CD4-positive, alpha-beta T cell treated with Interleukin-2 at 100 ng/mL for 4 hours (primary cell): Measurements from ENCODE around the gene PLCH2.

ENCODE experiments used
- DNase-seq: peaks from one replicate; pipeline ENCODE4 v3.0.0-alpha.2; 2020; ENCODE audit warnings: low spot score

PLCH2 gene

DNA sequence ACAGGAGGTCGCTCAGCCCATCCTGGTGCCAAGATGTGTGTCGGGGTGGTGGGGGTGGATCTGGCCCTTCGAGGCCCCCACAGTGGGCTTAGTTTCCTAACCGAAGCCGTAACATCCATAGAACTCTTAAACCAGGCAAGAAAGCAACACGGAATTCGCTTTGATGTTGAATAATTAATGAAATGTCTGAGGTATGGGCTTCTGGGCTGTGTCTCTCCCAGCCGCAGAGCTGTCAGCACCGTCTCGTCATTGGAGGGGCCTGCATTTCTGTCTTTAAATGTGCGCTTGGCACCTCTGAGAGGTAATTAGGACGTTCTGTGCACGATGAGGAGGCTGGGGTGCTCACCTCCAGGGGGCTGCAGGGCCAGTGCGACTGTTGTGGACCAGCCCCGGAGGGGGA, 13.3 kb upstream of the PLCH2 start:
- DNase-seq = no peak

DNA sequence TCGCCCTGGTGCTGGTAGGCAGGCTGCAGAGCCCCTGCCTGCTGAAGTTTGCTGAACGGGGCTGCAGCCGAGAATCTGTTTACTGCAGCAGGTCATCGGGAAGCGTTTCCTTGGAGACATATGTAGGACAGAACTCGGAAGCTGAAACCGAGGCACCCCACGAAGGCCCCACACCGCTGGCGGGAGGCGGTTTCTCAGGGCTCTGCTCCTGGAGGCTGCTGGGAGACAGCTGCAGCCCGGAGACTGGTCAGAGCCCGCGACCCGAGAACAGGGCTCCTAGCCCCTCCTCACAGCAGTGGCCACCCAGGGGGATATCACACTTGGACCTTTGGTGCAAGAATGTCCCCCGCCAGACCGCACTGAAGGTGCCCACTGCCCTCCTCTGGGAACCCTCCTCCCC, 12.7 kb upstream of the PLCH2 start:
- no peak for DNase-seq

DNA sequence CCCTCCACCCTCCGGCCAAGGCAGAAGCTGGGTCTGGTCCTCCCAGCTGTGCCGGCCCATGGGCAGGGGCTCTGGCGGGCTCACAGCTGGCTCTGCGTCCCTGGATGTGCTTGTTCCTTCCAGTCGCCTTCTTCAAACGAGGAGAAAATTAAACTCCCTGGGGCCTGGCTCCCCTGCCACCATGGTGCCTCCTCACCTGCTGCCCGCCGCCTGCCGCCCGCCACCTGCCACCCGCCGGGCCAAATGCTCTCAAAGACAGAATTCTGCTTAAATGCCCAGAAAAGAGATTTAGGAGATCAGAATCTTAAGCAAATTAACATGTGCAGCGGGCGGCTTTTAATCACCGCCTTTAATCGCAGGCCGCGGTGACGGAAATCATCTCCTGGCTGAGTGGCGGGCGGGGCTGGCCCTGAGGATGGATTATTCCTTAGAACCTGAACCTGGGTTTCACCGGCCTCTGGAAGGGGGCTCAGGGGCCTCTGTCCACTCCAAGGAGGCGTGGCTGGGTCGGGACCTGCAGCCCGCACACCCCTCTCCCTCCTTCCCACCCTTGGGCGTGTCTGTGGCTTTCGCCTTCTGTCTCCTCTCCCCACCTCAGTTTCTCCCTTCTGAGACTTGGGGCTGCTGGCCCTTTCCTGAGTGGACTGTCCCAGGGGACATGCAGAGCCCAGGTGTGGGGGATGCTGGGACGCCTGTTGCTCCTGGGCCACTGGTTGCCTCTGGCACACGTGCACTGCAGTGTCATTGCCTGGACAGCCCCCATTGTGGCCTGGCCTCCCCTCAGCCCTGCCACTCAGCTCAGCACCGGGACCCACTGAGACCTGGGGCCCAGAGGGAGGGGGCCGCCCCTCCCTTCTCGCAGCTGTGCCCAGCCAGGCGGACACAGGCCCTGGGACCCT, 10.5 kb upstream of the PLCH2 start:
- DNase-seq = no peak

DNA sequence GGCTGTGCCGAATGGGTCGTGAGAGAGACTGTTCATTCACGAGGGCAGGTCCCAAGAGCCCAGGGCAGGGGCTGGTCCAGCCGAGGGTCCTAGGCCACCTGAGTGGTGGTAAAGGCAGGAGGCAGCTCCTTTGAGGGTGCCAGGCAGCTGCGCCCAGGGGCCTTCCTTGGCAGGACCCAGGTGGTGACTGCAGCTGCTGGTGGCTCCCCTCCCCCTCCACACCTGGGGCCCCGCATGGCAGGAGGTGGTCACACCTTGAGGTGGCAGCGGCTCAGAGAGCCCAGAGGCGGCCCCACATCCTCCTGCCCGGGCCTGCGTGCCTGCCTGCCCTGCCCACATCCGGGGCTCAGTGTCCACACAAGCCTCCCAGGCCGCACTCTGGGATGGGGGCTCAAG, 9.8 kb upstream of the PLCH2 start:
- DNase-seq = no peak

DNA sequence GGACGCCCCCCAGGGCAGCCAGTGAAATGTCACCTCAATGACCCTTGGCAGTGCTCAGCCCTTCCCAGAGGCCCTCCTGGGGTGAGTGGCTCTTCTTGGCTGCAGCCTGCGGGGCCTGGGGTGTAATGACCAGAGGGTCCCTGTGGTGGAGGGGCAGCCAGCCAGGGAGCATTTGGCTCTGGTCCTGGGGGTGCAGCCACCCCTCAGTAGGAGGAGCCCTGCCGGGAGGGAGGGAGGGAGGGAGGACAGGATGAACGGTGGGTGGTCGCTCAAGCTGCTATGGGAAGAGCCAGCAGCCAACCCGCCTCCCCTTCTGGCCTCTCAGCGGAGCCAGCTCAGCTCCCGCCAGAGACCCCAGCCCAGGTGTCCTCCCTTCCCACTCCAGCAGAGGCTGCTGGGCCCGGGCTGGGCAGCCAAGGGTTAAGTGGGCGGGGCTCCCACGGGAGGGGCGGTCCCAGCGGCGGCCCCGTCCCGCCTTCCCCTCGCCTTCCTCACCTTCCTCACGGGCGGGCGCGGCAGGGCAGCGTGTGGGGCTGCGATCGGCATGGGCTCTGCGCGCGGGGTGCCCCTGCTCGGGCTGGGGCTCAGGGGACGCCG, 9.0 kb upstream of the PLCH2 start:
- DNase-seq = peak; percentile 1

DNA sequence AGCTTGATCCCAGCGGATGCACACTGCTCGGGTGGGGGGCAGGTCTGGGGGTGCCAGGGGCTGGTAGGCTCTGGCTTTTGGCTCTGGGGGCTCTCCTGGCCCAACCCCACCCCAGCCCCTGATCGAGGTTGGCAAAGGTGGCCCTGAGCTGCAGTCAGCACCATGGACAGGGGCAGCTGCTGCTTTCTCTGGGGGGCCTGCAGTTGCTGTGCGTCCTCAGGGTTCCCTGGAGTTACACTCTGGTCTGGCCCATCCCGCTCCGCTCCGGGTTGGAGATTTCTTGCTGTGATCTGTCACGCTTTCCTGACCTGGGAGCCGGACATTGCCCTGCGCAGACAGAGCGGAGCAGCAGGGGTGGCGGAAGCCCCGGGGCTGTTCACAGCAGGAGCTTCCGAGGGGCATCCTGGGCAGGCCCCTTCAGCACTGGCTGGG, 8.0 kb upstream of the PLCH2 start:
- DNase-seq = peak; percentile 24

DNA sequence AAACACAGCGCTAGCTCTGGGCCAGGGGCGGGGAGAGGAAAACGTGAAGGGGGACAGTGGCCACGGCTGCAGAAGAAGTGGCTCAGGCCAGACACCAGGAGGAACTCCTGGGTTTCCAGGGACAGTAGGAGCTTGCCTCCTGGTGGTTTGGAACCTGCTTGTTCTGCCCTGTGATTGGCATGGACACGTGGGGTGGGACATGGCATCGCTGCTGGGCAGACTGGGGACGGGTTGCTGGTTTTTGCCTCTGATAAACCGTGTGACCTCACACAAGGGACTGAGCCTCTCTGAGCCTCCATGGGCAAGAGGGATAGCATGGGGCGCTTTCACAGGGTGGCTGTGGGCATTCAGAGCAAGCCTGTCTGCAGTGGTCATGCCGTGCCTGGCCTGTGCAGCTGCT, 7.5 kb upstream of the PLCH2 start:
- DNase-seq = no peak

DNA sequence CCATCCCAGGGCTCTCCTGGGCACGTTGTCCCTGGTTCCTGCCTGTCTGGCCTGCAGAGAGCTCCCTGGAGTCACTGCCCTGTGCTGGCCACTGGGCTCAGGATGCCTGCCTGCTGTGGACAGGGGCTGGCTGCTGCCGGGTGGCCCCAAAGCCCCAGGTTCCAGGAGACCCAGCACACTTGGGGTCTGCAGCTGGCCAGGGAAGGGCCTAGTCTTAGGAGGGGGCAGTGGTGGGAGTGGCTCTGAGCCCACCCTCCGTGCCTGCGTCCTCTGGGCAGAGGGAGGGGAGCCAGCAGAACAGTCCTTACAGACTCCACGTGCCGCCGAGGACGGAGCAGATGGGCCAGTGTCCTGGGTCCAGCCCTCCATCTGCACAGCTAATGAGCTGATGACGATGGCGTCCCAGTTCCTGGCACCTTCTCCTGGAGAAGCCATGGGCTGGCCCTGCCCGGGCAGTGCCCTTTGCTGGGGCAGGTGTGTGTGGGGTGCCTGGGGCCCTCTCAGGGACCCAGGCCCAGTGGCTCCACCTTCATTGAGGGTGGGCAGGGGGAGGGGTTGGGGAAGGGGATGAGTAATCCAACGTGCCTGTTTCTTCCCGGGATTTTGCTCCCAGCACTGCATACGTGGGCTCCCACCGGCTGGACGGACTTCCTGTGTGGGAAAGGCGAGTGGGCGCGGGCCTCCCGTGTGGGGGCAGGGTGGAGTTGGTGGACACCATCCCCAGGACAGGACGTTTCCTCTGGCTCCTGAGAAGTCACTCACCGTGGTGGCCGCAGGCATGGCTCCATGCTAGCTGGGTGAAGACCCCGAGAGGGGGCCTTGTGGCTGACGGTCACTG, 6.8 kb upstream of the PLCH2 start:
- DNase-seq = no peak

DNA sequence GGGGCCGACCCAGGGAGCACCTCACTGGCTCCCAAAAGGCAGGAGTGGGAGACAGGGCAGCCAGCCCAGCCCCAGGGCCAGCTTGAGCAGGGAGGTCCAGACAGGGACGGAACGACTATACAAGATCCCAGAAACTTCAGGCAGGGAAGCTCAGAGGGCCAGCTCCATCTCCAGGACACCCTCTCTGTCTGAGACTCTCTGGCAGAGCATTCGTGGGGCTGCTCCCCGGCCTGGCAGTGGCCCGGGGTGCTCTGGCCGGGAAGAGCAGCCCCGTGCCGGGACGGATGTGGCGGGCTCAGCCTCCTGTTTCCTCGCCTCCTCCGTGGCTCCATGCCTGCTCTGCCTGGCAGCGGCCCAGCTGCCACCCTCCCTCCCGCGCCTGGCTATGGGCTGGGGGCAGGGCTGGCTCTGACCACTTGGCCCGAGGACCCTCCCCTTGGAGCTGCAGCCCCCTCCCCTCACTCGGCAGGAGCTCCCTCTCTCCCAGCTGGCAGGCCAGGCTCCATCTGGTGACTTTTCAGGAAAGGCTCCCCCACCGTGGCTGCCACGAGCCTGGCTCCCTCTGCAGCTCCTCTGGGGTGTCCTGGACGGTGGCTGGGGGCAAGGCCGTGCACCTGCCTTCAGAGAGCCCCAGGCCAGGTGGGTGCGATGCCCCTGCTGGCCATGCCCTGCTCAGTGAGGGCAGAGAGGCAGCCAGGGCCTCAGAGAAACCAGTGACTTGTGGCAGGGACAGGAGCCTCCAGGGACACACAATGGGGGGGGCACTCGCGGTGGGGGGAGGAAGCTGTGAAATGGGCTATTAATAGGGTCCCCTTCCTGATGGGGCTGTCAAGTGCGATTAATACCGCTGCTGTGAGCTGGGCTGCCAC, 5.6 kb upstream of the PLCH2 start:
- no peak for DNase-seq

DNA sequence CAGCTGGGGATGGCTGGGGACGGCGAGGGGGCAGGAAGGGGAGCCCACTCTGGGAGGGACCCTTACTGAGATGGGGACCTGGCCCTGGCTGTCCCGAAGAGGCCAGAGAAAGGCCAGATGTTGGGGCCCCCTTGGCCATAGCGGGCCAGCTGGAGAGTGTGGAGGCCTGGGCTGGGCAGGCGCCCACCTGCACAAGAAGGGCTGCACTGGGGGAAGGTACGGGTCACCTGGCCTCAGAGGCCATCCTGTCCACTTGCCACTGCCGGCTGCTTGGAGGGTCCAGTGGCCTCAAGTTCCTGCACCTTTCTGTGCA, 5.0 kb upstream of the PLCH2 start:
- no peak for DNase-seq

DNA sequence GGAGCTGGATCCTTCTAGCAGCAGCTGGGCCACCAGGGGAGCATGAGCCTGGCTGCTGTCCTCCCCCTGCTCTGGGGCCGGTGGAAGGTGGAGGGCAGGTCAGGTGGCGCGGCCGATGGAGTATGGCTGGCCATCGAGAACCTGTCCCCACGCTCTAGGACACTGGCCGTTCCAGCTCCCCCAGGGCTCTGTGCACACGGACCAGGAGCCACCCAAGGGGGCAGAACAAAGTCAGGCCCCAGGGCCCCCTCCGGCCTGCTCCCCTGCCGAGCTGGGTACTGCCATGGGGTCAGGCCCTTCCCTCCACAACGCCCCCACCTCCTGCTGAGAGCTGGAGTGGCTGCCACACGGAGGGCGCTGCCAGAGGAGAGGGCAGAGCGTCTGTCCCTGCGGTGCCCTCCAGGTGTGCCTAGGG, 4.5 kb upstream of the PLCH2 start:
- no peak for DNase-seq

DNA sequence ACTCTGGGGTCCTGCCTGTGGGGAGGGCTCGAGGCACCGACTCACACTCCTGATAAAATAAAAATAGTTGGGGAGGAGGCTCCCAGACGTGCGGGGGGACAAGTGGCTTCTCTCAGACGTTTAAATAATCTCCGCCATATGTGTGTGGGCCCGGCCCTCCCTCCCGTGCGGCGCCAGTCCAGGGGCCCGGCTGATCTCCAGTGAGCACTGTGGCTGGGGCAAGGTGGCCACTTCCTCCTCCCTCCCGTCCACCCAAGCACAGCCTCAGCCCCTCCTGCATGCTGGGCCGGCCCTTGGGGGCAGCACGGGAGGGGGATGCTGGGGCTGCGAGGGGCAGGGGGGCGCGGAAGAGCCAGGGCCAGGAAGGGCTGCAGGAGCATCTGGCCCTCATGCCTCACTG, 4.0 kb upstream of the PLCH2 start:
- no peak for DNase-seq

DNA sequence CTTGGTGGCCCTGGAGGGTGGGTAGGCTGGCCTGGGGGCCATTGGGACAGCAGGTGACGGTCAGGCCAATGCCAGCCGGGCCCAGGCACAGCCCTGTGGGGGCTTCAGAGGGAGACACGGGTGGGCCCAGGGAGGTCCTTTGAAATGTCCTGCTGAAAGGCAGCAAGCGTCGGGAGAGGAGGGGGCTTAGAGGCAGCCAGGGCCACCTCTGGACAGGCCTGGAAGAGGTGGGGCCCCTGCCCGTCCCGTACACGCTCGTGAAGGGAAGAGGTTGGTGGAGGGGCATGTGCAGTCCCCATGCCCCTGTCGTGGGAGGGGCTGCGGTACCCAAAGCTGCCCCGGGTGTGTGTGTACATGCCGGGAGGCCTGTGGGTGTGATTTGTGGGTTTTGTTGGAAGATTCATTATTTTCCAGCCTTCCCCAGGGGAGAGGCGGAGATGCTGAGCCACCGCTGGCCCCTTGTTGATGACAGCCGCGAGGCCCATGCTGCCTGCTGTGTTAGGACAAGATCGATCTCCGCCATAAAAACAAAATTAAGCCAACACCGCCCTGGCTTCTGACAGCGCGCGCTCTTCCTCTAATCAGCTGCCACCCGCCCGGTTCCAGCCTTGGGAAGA, 3.4 kb upstream of the PLCH2 start:
- no peak for DNase-seq

DNA sequence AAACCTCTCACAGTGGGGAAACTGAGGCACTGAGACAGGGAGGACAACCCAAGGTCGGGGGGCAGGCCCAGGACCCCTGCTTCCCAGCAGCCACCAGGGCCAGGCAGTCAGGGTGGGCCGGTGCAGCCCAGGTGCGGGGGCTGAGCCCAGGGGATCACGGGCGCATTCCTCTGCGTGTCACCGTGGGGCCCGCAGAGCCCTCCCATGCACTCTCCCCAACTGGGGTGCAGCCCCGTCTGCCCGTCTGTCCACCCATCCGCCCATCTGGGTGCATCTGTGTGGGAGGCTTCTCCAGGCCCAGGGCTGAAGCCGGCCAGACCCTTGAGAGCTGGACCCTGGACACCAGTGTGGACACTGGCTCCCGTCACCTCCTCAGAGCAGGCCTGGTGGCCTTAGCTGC, 2.9 kb upstream of the PLCH2 start:
- DNase-seq = no peak

DNA sequence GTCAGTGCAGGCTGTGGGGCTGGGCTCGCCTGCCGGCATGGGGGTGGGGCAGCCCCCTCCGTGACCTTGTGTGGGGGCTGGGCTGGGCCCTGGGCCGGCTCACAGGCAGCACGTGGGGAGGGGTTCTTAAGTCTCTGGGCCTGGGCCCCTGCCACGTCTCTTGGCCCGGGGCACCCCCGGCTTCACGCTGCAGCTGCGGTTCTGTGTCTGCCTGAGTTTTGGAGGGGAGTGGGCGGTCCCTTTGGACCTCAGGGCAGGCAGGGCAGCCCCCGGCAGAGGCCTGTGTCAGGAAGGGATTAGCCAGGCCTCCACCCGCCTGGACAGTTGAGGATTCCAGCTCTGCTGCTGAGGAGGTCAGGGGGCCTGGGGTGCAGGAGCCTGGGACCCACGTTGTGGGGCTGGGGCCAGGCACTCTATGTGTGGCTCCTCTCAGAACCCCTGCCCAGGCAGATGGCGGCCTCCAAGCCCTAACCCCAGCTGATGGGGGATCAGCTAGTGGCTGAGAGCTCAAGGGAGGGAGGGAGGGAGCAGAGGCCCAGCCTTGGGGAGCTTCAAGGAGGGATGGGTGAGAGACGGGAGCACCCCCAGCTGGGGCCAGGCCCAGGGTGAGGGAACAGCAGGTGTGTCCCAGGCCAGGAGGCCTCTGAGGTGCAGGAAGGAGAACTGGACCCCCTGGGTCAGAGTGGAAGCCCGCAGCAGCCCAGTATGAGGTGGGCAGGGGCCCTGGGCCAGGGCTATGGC, 1.8 kb upstream of the PLCH2 start:
- DNase-seq = no peak

DNA sequence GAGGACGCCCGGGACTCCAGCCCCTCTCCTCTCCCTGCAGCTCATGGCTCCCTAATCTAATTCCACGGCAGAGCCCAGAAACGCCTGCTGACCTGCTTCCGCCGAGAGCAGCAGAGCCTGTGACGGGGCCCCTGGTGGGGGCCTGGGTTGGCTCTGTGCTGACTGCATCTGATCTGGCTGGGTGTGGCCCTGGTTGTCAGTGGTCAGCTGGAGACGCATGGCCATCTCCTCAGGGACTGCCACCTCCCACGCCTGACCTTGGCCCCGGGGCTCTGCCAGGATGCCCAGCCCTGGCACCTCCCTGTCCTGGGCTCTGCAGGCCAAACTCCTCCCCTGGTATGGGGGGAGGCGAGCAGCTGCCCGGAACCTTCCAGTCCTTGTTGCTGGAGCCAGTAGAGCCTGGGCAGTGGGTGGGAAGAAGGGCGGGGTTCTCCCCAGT, 1.1 kb upstream of the PLCH2 start:
- no peak for DNase-seq

DNA sequence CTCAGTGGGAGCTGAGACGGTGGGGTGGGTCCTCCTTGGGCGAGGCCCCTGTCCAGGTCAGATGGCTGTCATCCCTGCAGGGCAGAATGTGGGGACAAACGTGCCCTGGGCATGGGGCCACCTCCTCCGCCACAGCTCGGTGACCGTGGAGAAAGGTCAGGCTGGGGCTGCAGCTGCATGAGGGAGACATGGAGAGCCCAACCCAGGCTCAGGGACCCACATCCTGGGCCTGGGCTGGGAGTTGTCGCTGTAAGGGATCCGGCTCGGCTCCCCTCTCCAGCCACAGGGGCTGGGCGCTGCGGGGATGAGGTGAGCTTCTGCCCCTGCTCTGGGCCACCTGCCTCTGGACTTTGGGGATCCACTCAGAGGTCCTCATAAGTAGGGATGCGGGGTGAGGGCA, 518 bp upstream of the PLCH2 start:
- DNase-seq = no peak

DNA sequence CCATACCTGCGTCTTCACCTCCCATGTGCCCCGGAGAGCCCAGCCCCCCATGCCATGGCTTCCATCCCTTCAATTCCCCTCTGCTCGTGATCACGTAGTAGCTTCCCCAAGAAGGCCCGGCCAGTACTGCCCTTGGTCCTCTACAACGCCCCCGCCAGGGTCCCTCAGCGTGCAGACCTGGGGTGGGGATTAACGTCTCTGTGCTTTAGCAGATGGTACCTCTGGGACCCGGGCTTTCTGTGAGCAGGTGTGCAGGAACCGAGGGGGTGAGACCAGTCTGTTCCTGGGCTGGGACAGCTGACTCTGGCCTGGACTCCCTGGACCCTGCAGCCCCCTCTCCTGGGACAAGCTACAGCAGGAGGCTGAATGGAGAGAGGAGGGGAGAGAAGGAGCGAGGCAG, 1.2 kb downstream of the PLCH2 start:
- no peak for DNase-seq

DNA sequence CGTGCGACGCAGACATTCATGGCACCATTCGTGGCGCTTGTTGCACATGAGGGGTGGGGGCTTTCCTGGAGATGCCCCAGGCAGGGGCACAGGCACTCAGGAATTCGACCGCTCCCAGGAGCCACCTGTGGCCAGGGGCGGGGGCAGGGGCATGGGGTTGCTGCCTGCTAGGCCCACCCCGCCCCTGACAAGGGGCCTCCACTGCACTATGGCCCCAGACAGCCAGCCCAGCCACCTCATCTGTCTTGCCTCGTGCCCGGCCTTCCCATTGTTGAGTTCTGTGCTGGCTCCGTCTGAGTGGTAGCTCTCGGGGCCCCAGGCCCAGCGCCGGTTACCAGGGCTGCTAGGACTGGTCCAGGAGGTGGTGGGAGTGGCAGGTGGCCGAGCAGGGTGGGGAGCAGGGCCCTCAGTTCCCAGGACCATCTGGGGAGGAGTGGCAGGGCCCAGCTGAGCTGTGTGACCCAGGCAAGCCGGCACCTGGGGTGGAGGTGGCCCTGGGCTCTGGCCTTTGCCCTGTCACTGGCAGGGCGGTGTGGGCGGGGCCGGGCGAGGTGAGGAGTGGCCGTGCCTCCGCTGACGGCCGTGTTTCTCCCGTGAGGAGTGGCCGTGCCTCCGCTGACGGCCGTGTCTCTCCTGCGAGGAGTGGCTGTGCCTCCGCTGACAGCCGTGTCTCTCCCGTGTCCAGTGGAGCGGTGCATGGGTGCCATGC, 1.9 kb downstream of the PLCH2 start:
- DNase-seq = no peak

DNA sequence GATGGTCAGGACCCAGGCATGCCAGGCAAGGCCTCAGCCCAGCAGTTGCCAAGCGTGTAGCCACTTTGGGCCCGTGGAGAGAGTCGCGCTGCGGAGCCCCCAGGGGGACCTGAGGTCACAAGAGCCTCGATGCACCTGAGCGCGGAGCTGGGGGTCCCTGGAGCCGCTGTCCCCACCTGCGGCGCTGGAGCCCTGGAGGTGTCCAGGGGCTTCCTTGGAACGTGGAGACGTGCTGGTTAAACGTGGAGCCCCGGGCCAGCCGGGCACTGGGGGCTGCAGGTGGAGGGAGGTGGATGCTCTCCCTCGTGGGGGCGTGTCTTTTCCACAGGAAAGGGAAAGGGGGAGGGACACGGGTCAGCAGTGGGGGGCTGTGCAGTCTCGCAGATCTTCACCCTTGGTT, 3.1 kb downstream of the PLCH2 start:
- no peak for DNase-seq
